ENCODE results near the gene TAS1R3. TPM values are rescaled to one million over a fixed set of nuclear protein-coding genes. Genes with fewer than 3 reads are reported as not detected.
A peak's percentile ranks its signal among the peaks of the same experiment; 100 is the strongest.

The TAS1R3 gene
- total RNA-seq, 1 experiment from 2014 or later = 0.22 TPM

DNA sequence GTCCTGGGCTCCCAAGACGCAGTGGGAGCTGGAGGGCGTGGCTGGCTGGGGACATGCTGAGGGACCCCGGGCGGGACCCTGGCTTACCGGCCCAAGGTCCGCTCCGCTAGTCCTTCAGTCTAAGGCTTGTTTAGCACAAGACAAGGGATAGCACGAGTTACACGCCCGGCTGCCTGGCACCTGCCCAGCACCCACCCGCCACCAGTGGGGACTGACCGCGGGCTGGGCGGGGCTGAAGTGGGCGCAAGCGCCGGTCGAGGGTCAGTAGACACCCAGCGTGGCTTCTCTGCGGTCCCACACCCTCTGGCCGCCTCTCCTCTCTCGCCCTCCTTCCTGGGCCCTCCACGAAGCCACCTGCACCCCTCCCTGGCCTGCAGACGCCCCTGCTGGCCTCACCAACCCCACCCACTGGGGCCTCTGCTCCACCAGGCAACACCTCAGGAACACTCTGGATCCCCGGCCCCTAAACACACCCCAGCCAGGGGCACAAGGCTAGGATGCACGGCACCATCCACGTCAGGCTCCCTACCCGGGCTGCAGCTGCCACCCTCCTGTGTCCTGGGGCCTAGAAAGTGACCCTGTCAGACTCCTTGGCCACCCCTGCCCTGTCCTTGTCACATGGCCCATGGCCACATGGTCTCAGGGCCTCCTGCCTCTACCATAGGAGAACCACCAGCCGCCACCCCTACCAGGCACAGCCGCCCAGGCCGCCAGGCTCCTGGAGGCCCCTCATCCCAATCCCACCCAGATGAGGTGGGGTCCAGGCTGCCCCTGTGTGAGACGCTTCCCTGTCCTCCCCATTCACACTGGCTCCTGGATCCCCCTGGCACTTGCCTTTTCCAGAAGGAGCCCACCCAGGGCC is 6.1 kb downstream of the TAS1R3 start (continued):
- TF ChIP-seq, protein P1, sequence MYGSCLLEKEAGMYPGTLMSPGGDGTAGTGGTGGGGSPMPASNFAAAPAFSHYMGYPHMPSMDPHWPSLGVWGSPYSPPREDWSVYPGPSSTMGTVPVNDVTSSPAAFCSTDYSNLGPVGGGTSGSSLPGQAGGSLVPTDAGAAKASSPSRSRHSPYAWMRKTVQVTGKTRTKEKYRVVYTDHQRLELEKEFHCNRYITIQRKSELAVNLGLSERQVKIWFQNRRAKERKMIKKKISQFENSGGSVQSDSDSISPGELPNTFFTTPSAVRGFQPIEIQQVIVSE (CRISPR knock-in tag; IDR thresholded peaks at IDR 0.05; ENCODE audit: borderline replicate concordance) = no peak

DNA sequence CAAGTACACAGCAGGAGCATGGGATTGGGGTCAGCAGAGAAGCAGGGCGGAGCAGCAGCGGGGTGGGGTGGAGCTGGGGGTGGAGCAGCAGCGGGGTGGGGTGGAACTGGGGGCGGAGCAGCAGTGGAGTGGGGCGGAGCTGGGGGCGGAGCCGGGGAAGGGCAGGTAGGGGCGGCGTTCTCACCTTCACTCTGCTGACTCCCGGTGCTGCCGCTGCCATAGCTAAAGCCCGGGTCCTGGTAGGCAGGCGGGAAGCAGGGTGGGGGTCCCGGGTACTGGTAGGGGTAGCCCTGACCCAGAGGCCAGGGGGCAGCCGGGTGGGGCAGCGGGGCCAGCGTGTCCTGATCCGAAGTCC is 6.7 kb downstream of the TAS1R3 start:
- H3K36me3 Mint-ChIP-seq = peaks cover 17% of the 10 kb centered on the region
- no peaks in the 10 kb centered on the region for H3K27me3 Mint-ChIP-seq (ENCODE audit: low read depth)
- CTCF ChIA-PET = interaction anchor here (0.9 to 1.7 kb wide), 4 partner anchors 10 to 61 kb away, joined by 4 to 18 read pairs (median 4); partner anchors contain the start of gene CCNL2
- POLR2A ChIA-PET = interaction anchor here (0.6 to 1.1 kb wide), 2 partner anchors 10 to 220 kb away, joined by 3 to 5 read pairs; no protein-coding TSS in a partner anchor
- peak; percentile 80 for DNase-seq (ENCODE audit: low spot score)
- H3K4me1 Mint-ChIP-seq = no peaks in the 10 kb centered on the region
- peak; percentile 85 for ATAC-seq
- H3K9me3 Mint-ChIP-seq = peaks cover 8% of the 10 kb centered on the region
- TF ChIP-seq ETV6 (CRISPR knock-in tag; IDR thresholded peaks at IDR 0.05) (no peak), EMX1 (CRISPR knock-in tag; IDR thresholded peaks at IDR 0.05) (no peak)
- TF ChIP-seq, protein P2, sequence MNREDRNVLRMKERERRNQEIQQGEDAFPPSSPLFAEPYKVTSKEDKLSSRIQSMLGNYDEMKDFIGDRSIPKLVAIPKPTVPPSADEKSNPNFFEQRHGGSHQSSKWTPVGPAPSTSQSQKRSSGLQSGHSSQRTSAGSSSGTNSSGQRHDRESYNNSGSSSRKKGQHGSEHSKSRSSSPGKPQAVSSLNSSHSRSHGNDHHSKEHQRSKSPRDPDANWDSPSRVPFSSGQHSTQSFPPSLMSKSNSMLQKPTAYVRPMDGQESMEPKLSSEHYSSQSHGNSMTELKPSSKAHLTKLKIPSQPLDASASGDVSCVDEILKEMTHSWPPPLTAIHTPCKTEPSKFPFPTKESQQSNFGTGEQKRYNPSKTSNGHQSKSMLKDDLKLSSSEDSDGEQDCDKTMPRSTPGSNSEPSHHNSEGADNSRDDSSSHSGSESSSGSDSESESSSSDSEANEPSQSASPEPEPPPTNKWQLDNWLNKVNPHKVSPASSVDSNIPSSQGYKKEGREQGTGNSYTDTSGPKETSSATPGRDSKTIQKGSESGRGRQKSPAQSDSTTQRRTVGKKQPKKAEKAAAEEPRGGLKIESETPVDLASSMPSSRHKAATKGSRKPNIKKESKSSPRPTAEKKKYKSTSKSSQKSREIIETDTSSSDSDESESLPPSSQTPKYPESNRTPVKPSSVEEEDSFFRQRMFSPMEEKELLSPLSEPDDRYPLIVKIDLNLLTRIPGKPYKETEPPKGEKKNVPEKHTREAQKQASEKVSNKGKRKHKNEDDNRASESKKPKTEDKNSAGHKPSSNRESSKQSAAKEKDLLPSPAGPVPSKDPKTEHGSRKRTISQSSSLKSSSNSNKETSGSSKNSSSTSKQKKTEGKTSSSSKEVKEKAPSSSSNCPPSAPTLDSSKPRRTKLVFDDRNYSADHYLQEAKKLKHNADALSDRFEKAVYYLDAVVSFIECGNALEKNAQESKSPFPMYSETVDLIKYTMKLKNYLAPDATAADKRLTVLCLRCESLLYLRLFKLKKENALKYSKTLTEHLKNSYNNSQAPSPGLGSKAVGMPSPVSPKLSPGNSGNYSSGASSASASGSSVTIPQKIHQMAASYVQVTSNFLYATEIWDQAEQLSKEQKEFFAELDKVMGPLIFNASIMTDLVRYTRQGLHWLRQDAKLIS (CRISPR knock-in tag; IDR thresholded peaks at IDR 0.05; ENCODE audit: borderline replicate concordance) = no peak
- H3K4me3 Mint-ChIP-seq = no peak overlapping the region
- no peak overlapping the region for H3K27ac Mint-ChIP-seq

DNA sequence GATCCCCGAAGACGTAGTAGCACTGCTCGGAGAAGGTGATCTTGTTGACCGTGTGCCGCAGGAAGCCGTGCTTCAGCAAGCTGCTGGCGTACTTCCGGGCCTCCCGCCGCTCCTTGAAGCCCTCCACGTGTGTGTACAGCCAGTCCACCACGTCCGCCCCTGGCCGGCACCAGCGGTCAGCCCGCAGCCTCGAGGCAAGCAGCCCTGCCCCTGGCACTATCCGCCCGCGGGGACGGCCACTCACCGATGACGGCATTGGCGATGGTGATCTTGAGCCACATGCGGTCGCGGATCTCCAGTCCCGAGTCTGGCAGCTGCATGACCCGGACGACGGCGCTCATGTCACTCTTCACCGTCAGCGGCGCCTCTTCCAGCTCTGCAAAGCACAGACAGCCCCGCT is 7.2 kb downstream of the TAS1R3 start:
- POLR2A ChIA-PET = interaction anchor here (0.6 to 1.1 kb wide), 2 partner anchors 10 to 219 kb away, joined by 3 to 5 read pairs; no protein-coding TSS in a partner anchor
- DNase-seq (ENCODE audit: low spot score) (no peak), ATAC-seq (no peak)
- Mint-ChIP-seq H3K4me1 (no peaks in the 10 kb centered on the region), H3K9me3 (peaks cover 8% of the 10 kb centered on the region), H3K4me3 (no peak overlapping the region), H3K27ac (no peak overlapping the region), H3K36me3 (peaks cover 17% of the 10 kb centered on the region), H3K27me3 (ENCODE audit: low read depth) (no peaks in the 10 kb centered on the region)
- TF ChIP-seq FOXP1 (CRISPR knock-in tag; IDR thresholded peaks at IDR 0.05; ENCODE audit: borderline replicate concordance) = 0 out of 2 replicates have a peak, but pooled peaks have one; percentile 25
- TF ChIP-seq, protein P2 (CRISPR knock-in tag; IDR thresholded peaks at IDR 0.05; ENCODE audit: borderline replicate concordance) = no peak
- TF ChIP-seq NR1H2 (CRISPR knock-in tag; IDR thresholded peaks at IDR 0.05) = 0 out of 2 replicates have a peak, but pooled peaks have one; percentile 18
- CTCF ChIA-PET = interaction anchor here (0.9 to 1.7 kb wide), 4 partner anchors 9 to 61 kb away, joined by 4 to 18 read pairs (median 4); partner anchors contain the start of gene CCNL2

DNA sequence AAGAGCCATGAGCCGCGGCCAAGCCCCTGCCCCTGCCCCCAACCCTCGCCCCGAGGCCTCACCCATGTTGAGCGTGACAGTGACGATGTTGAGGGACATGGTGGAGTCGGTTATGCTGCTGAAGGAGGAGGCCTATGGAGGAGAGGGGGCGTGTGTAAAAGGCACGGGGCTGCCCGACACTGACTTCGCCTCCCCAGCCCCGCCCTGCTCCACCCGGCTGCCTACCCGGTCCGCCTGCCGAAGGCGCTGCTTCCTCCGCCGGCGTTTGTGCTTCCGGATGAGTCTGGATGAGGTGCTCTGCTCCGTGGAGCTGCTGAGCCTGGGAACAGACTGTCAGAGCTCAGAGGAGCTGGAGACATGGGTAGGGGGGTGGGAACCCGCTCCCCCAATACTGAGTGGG is 9.1 kb downstream of the TAS1R3 start:
- peaks cover 17% of the 10 kb centered on the region for H3K36me3 Mint-ChIP-seq
- ChIA-PET POLR2A (no interaction called here), CTCF (no interaction called here)
- no peaks in the 10 kb centered on the region for H3K4me1 Mint-ChIP-seq
- no peak for TF ChIP-seq ZNF396 (CRISPR knock-in tag; IDR thresholded peaks at IDR 0.05; ENCODE audit: borderline replicate concordance)
- TF ChIP-seq, protein P3, sequence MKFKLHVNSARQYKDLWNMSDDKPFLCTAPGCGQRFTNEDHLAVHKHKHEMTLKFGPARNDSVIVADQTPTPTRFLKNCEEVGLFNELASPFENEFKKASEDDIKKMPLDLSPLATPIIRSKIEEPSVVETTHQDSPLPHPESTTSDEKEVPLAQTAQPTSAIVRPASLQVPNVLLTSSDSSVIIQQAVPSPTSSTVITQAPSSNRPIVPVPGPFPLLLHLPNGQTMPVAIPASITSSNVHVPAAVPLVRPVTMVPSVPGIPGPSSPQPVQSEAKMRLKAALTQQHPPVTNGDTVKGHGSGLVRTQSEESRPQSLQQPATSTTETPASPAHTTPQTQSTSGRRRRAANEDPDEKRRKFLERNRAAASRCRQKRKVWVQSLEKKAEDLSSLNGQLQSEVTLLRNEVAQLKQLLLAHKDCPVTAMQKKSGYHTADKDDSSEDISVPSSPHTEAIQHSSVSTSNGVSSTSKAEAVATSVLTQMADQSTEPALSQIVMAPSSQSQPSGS (CRISPR knock-in tag; IDR thresholded peaks at IDR 0.05; ENCODE audit: borderline replicate concordance, low read depth) = no peak
- TF ChIP-seq, protein P2 (CRISPR knock-in tag; IDR thresholded peaks at IDR 0.05; ENCODE audit: borderline replicate concordance) = no peak
- DNase-seq (ENCODE audit: low spot score) (no peak), ATAC-seq (no peak)
- no peak overlapping the region for H3K4me3 Mint-ChIP-seq
- H3K27me3 Mint-ChIP-seq (ENCODE audit: low read depth) = no peaks in the 10 kb centered on the region
- H3K27ac Mint-ChIP-seq = no peak overlapping the region
- peaks cover 8% of the 10 kb centered on the region for H3K9me3 Mint-ChIP-seq

Measured in WTC11 (cell line).